Measurements from ENCODE around the gene NFAT5. TPM values are rescaled to one million over a fixed set of nuclear protein-coding genes. Genes with fewer than 3 reads are reported as not detected.
A peak's percentile ranks its signal among the peaks of the same experiment; 100 is the strongest.
"Not testable (repeated sequence)": the region's sequence is repeated elsewhere in the genome, so short reads cannot be mapped to it uniquely, and the experiment has no call there.

Gene NFAT5, protein sequence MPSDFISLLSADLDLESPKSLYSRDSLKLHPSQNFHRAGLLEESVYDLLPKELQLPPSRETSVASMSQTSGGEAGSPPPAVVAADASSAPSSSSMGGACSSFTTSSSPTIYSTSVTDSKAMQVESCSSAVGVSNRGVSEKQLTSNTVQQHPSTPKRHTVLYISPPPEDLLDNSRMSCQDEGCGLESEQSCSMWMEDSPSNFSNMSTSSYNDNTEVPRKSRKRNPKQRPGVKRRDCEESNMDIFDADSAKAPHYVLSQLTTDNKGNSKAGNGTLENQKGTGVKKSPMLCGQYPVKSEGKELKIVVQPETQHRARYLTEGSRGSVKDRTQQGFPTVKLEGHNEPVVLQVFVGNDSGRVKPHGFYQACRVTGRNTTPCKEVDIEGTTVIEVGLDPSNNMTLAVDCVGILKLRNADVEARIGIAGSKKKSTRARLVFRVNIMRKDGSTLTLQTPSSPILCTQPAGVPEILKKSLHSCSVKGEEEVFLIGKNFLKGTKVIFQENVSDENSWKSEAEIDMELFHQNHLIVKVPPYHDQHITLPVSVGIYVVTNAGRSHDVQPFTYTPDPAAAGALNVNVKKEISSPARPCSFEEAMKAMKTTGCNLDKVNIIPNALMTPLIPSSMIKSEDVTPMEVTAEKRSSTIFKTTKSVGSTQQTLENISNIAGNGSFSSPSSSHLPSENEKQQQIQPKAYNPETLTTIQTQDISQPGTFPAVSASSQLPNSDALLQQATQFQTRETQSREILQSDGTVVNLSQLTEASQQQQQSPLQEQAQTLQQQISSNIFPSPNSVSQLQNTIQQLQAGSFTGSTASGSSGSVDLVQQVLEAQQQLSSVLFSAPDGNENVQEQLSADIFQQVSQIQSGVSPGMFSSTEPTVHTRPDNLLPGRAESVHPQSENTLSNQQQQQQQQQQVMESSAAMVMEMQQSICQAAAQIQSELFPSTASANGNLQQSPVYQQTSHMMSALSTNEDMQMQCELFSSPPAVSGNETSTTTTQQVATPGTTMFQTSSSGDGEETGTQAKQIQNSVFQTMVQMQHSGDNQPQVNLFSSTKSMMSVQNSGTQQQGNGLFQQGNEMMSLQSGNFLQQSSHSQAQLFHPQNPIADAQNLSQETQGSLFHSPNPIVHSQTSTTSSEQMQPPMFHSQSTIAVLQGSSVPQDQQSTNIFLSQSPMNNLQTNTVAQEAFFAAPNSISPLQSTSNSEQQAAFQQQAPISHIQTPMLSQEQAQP (N-terminal part only)
- 4.7 TPM for polyA plus RNA-seq (2012; ENCODE audit: low read depth, missing spikeins)

DNA sequence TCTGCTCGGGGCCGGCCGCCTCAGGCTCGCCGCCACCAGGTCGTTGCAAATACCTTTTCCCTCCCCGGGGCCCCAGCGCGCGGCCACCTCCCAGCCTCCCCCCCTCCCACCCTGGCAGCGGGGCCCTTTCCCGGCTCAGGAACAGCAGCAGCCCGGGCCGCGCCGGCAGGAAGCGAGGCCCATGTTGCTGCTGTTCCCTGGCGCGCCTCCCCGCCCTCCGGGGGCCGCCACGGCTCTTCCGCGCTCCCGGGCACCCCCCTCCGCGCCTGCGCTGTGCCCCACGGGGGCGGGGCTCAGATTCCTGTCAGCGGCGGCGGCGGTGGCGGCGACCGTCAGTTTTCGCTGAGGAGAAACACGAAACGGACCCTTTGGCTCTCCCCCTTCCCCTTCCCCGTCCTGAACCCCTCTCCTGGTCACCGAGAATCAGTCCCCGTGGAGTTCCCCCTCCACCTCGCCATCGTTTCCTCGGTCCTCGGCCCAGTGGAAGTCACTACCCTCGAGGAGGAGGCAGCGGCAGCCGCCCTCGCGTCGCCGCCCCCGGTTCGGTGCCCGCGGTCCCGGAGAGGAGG is at the start of gene NFAT5:
TSS of gene NFAT5 (plus strand) at position 296 of the 569 bp plus-strand sequence. CDS start 336 bp downstream, outside the sequence.
- TF ChIP-seq POLR2A (IDR thresholded peaks at IDR 0.05; ENCODE audit: low read depth, low read length) (peak; percentile 84), POLR2AphosphoS5 (IDR thresholded peaks at IDR 0.05; ENCODE audit: low read depth, low read length) (peak; percentile 77; the same call in 1 of the 2 replicates), PAX5 (IDR thresholded peaks at IDR 0.05; ENCODE audit: insufficient read depth, low read length, severe bottlenecking) (peak; percentile 37), TAF1 (IDR thresholded peaks at IDR 0.05; ENCODE audit: low read depth, low read length) (peak; percentile 92), POU2F2 (IDR thresholded peaks at IDR 0.05; ENCODE audit: low read depth, low read length) (no peak), SPI1 (IDR thresholded peaks at IDR 0.05; ENCODE audit: low read depth, low read length) (no peak; the same call in 1 of the 2 replicates)
- FAIRE-seq (peak; percentile 89), DNase-seq (ENCODE audit: insufficient read length, low spot score) (peak; percentile 55)

DNA sequence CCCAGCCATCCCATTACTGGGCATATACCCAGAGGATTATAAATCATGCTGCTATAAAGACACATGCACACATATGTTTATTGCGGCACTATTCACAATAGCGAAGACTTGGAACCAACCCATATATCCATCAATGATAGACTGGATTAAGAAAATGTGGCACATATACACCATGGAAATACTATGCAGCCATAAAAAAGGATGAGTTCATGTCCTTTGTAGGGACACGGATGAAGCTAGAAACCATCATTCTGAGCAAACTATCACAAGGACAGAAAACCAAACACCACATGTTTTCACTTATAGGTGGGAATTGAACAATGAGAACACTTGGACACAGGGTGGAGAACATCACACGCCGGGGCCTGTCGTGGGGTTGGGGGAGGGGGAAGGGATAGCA is 47.9 kb upstream of the NFAT5 start:
- FAIRE-seq; DNase-seq (ENCODE audit: insufficient read length, low spot score): not testable (repeated sequence)

DNA sequence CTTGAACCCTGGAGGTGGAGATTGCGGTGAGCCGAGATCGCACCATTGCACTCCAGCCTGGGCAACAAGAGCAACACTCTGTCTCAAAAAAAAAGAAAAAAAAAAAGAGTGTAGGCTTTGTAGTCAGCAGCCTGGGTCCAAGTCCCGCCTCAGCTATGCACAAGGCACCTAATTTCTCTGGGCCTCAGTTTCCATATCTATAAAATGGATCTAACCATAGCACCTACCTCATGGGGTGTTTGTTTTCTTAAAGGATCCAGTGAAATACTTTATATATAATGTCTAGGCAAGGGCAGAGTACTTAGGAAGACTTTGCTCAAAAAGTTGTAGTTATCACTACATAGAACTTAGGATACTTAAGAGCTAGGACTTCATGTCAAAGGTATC is 45.4 kb upstream of the NFAT5 start:
- DNase-seq (ENCODE audit: insufficient read length, low spot score) (no peak), FAIRE-seq (no peak)
- TF ChIP-seq POLR2AphosphoS5 (IDR thresholded peaks at IDR 0.05; ENCODE audit: low read depth, low read length), result no peak
- no peak for TF ChIP-seq SPI1 (IDR thresholded peaks at IDR 0.05; ENCODE audit: low read depth, low read length)
- TF ChIP-seq PAX5 (IDR thresholded peaks at IDR 0.05; ENCODE audit: insufficient read depth, low read length, severe bottlenecking), result no peak
- no peak for TF ChIP-seq POU2F2 (IDR thresholded peaks at IDR 0.05; ENCODE audit: low read depth, low read length)
- no peak for TF ChIP-seq POLR2A (IDR thresholded peaks at IDR 0.05; ENCODE audit: low read depth, low read length)
- no peak for TF ChIP-seq TAF1 (IDR thresholded peaks at IDR 0.05; ENCODE audit: low read depth, low read length)

DNA sequence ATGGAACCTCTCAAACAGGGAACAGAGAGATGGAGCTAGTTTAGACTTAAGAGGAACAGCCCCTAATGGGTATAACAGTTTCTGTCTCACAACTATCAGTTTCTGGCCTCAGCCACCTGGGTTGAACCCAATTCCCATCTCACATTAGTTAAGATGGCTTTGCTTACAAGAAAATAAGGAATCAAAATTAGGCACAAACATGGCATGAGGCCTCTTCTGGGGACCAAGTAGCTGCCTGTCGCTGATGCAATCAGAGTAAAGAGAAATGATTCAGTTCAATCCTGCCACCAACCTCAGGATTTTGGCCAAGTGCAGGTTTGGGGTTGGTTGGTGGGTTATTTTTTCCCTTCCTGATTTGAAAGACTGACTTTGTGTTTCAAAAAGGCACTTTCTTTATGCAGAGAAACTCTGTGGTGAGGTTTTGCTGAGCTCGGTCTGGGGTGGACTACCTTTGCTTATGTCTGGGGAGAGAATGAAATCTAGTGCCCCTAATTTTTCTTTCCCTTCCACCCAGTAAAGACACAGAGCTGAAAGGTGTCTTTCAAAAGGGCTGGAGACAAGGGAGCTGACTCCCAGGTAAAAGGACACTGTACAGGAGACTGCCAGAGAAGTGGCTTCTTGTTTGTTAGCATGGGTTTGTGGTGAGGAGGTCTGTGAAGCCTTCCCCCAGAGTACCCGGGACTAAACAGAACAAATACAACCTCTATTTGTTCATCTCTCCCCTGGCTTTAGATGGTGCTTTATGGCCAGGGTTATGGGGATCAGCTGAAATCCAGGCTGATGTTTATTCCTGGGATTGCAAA is 44.8 kb upstream of the NFAT5 start:
- FAIRE-seq (peak; percentile 70), DNase-seq (ENCODE audit: insufficient read length, low spot score) (no peak)
- TF ChIP-seq POLR2A (IDR thresholded peaks at IDR 0.05; ENCODE audit: low read depth, low read length), result no peak
- TF ChIP-seq SPI1 (IDR thresholded peaks at IDR 0.05; ENCODE audit: low read depth, low read length), result peak; percentile 61

DNA sequence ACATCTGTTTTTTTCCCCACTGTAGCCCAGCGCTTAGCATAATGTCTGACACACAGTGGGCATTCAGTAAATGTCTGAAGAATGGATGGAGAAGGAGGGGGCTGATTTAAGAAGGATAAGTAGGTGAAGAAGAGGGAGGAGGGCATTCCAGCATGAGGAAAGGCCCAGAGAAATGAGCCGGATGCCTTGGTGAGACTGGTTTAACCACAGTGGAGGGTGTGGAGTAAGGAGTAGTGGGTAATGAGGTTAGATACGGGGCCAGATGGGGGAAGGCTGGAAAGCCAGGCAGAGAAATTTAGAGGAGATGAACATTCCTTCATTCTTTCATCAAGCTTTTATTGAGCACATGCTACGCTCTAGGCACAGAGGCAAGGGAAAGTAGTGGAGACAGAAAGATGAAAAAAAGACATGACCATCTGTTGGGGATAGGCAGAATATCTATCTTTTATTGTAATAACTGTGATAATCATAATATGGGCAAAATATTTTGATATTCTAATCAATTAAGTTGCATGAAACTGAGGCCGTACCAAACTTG is 43.7 kb upstream of the NFAT5 start:
- FAIRE-seq, result no peak
- TF ChIP-seq POLR2A (IDR thresholded peaks at IDR 0.05; ENCODE audit: low read depth, low read length) (no peak), TAF1 (IDR thresholded peaks at IDR 0.05; ENCODE audit: low read depth, low read length) (no peak), POU2F2 (IDR thresholded peaks at IDR 0.05; ENCODE audit: low read depth, low read length) (no peak), POLR2AphosphoS5 (IDR thresholded peaks at IDR 0.05; ENCODE audit: low read depth, low read length) (no peak), SPI1 (IDR thresholded peaks at IDR 0.05; ENCODE audit: low read depth, low read length) (no peak), PAX5 (IDR thresholded peaks at IDR 0.05; ENCODE audit: insufficient read depth, low read length, severe bottlenecking) (no peak)
- DNase-seq (ENCODE audit: insufficient read length, low spot score), result no peak

DNA sequence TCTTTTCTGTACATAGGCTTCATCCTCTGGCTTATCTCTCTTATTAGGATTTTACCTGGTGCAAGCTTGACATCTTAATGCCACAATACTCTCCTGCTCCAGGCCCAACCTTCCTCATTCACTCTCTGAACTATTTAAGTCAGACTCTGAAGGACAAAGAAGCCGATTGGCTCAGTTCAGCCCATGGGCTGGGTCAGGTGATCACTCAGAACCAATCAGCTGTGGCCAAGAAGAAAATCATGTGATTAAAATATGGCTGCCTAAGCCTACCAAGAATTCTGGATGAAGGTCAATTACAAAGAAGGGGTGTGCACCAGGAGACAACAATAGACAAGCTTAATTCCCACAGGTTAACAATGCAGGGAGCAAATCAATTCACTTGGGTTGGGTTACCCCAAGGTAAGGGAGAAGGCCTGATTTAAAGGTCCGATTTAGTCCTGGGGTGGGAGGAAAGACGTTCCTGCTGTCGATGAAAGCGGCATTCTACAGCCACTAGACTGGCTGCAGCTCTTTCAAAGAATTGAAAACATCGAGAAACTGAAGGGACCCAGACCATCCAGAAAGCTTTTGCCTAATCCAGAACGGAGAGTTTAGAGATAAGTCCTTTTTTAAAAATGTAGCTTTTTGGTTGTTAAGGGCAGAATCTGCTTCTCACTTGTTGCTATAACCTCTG is 42.9 kb upstream of the NFAT5 start:
- DNase-seq (ENCODE audit: insufficient read length, low spot score) (no peak), FAIRE-seq (no peak)
- no peak for TF ChIP-seq TAF1 (IDR thresholded peaks at IDR 0.05; ENCODE audit: low read depth, low read length)
- no peak for TF ChIP-seq SPI1 (IDR thresholded peaks at IDR 0.05; ENCODE audit: low read depth, low read length)
- TF ChIP-seq POLR2AphosphoS5 (IDR thresholded peaks at IDR 0.05; ENCODE audit: low read depth, low read length), result no peak
- TF ChIP-seq POU2F2 (IDR thresholded peaks at IDR 0.05; ENCODE audit: low read depth, low read length), result no peak
- no peak for TF ChIP-seq PAX5 (IDR thresholded peaks at IDR 0.05; ENCODE audit: insufficient read depth, low read length, severe bottlenecking)
- TF ChIP-seq POLR2A (IDR thresholded peaks at IDR 0.05; ENCODE audit: low read depth, low read length), result no peak

DNA sequence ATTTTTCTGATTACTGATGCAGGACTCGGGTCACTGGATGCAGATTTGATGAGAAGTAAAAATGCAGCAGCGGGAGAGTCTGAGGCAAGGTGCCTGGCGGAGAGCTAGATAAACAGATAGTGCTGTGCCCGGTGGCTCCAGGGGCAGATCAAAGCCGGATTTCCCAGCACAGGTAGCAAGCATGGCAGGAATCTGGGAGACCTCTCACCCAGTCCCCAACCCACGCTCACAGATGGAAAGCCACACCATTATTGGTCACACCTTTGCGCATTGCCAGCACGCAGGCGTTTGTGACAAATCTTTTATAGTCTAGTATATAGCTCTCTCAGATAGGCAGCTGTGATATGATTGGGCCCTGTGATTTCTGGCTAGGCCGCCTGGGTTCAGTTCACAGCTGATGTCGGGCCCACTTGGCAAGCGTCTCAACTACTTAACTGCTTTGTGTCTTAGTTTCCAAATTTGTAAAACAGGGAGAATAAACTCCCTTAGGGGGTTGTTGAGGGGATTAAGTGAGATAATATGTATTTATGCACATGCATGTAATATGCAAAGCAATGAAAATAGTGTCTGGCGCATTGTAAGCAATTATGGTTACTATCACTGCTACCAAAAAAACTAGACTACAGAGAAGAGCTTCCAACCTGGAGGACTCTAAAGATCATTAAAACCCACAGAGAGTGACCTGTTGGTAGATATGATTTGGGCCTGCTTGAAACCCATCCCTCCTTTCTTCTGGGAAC is 42.0 kb upstream of the NFAT5 start:
- FAIRE-seq (no peak), DNase-seq (ENCODE audit: insufficient read length, low spot score) (no peak)
- TF ChIP-seq TAF1 (IDR thresholded peaks at IDR 0.05; ENCODE audit: low read depth, low read length) (no peak), POLR2AphosphoS5 (IDR thresholded peaks at IDR 0.05; ENCODE audit: low read depth, low read length) (no peak), POU2F2 (IDR thresholded peaks at IDR 0.05; ENCODE audit: low read depth, low read length) (no peak), POLR2A (IDR thresholded peaks at IDR 0.05; ENCODE audit: low read depth, low read length) (no peak), PAX5 (IDR thresholded peaks at IDR 0.05; ENCODE audit: insufficient read depth, low read length, severe bottlenecking) (no peak), SPI1 (IDR thresholded peaks at IDR 0.05; ENCODE audit: low read depth, low read length) (no peak)
